MM.1S (cell line): ENCODE measurements around the gene STON2.

Experiments
- DNase-seq: peaks from one replicate; pipeline ENCODE4 v3.0.0-alpha.2; 2015
- H2AFZ ChIP-seq: fragments of 300-600 bp; sonication (generic); 2 replicates; pipeline ENCODE4 v1.6.0; 2016; ENCODE audit warnings: antibody characterized with exemption, low read length
- H3F3A ChIP-seq: fragments of 300-600 bp; sonication (generic); 2 replicates; pipeline ENCODE4 v1.6.1; 2016; ENCODE audit warnings: mild to moderate bottlenecking, antibody characterized with exemption, low read length, moderate library complexity, mixed read lengths; ENCODE audit not compliant: insufficient read depth
- H3K27ac ChIP-seq: fragments of 300-600 bp; sonication (generic); 2 replicates; pipeline ENCODE4 v1.5.1; 2016; ENCODE audit warnings: mild to moderate bottlenecking, low read length
- H3K27me3 ChIP-seq: fragments of 300-600 bp; sonication (generic); replicated peaks from 2 replicates; pipeline ENCODE4 v1.6.0; 2016; ENCODE audit warnings: low read length; ENCODE audit not compliant: insufficient read depth
- H3K36me3 ChIP-seq: fragments of 300-600 bp; sonication (generic); replicated peaks from 2 replicates; pipeline ENCODE4 v1.6.1; 2016; ENCODE audit warnings: mild to moderate bottlenecking, low read length, mixed read lengths; ENCODE audit not compliant: insufficient read depth
- H3K4me1 ChIP-seq: fragments of 300-600 bp; sonication (generic); 2 replicates; pipeline ENCODE4 v1.6.1; 2016; ENCODE audit warnings: low read length, mixed read lengths
- H3K4me2 ChIP-seq: fragments of 300-600 bp; sonication (generic); 2 replicates; pipeline ENCODE4 v1.6.0; 2016; ENCODE audit warnings: low read depth, low read length
- H3K4me3 ChIP-seq: fragments of 300-600 bp; sonication (generic); 2 replicates; pipeline ENCODE4 v1.5.1; 2016; ENCODE audit warnings: low read length, mixed read lengths
- H3K79me2 ChIP-seq: fragments of 300-600 bp; sonication (generic); 2 replicates; pipeline ENCODE4 v1.6.1; 2016; ENCODE audit warnings: mixed run types, low read length, mixed read lengths
- H3K9ac ChIP-seq: fragments of 300-600 bp; sonication (generic); 2 replicates; pipeline ENCODE4 v1.6.1; 2016; ENCODE audit warnings: low read length, mixed read lengths
- H3K9me2 ChIP-seq: fragments of 300-600 bp; sonication (generic); replicated peaks from 2 replicates; pipeline ENCODE4 v1.6.1; 2016; ENCODE audit warnings: mild to moderate bottlenecking, low read length, mixed read lengths; ENCODE audit not compliant: insufficient read depth
- H3K9me3 ChIP-seq: fragments of 300-600 bp; sonication (generic); replicated peaks from 2 replicates; pipeline ENCODE4 v1.6.1; 2016; ENCODE audit warnings: mild to moderate bottlenecking, low read length, mixed read lengths; ENCODE audit not compliant: insufficient read depth
- H4K20me1 ChIP-seq: fragments of 300-600 bp; sonication (generic); 2 replicates; pipeline ENCODE4 v1.6.1; 2016; ENCODE audit warnings: mild to moderate bottlenecking, low read length, moderate library complexity, mixed read lengths; ENCODE audit not compliant: insufficient read depth
- EZH2 ChIP-seq: fragments of 300-600 bp; sonication (generic); optimal IDR thresholded peaks from 2 replicates; pipeline ENCODE3; 2017; ENCODE audit warnings: low read depth, mild to moderate bottlenecking, antibody characterized with exemption, low read length, mixed read lengths
- EZH2phosphoT487 ChIP-seq: fragments of 300-600 bp; sonication (generic); IDR thresholded peaks from 2 replicates; pipeline ENCODE4 v1.6.1; 2018; ENCODE audit warnings: antibody characterized with exemption, low read length
- TF ChIP-seq, protein P1 (sequence below): fragments of 300-600 bp; sonication (generic); IDR thresholded peaks from 2 replicates; pipeline ENCODE4 v1.5.1; 2016; ENCODE audit warnings: antibody characterized with exemption, low read length, mixed read lengths

Gene STON2

DNA sequence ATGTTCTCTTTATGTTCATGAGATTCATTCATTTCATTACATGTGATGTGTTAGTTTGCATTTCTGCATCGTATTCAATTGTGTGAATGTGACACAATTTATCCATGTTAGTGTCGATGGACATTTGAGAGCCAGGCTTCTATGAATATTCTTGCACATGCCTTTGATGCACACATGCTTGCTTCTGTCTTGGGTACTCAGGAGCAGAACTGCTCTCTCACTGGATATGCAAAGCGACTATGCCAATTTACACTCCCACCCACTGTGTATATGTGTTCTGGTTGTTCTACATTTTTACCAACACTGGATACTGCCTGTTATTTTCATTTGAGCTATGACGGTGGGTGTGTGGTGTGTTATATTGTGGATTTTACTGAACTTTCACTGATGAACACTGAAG, 95.1 kb downstream of the STON2 start:
- TF ChIP-seq EZH2phosphoT487: no peak
- TF ChIP-seq EZH2: no peak
- TF ChIP-seq, protein P1, sequence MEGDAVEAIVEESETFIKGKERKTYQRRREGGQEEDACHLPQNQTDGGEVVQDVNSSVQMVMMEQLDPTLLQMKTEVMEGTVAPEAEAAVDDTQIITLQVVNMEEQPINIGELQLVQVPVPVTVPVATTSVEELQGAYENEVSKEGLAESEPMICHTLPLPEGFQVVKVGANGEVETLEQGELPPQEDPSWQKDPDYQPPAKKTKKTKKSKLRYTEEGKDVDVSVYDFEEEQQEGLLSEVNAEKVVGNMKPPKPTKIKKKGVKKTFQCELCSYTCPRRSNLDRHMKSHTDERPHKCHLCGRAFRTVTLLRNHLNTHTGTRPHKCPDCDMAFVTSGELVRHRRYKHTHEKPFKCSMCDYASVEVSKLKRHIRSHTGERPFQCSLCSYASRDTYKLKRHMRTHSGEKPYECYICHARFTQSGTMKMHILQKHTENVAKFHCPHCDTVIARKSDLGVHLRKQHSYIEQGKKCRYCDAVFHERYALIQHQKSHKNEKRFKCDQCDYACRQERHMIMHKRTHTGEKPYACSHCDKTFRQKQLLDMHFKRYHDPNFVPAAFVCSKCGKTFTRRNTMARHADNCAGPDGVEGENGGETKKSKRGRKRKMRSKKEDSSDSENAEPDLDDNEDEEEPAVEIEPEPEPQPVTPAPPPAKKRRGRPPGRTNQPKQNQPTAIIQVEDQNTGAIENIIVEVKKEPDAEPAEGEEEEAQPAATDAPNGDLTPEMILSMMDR: no peak
- H4K20me1 ChIP-seq: no peaks in the 10 kb centered on the region

DNA sequence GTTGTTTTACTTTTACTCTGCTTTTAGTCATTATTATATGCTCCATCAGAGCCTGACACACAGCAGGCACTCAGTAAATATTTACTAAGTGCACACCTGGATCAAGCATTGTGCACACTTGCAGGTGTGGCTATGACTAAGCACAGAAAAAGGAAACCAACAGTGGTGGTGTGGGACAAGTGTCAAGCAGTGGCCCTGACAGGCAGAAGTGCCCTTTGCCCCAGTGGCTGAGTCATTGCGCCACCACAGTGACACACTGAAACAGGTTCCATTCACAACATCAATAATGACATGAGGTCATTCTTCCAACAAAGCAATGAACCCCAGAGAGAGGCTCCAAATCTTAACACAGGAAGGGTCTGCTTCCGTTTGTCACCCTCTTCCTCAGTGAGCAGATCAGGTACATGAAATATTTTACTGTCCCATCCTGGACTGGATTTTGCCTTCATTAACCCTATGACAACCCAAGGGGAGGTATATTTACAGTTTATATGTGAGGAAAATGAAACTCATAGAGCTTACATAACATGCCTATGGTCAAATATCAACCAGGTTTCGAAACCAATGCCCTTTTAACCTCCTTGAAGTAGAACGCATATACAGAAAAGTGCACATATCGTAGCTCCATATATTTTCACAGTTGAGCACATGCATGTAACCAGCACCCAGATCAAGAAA, 96.7 kb downstream of the STON2 start:
- DNase-seq: peak; percentile 65
- Histone ChIP-seq H3K27ac (peak overlapping the region; percentile 47; the same call in 1 of the 2 replicates), H3F3A (0 out of 2 replicates have a peak, but pooled peaks cover 4% of the 10 kb centered on the region), H2AFZ (no peak overlapping the region), H3K4me1 (peaks cover 37% of the 10 kb centered on the region), H3K4me3 (no peak overlapping the region), H3K27me3 (no peaks in the 10 kb centered on the region), H3K9ac (no peak overlapping the region), H3K4me2 (no peak overlapping the region; the same call in 1 of the 2 replicates), H3K79me2 (peaks cover 7% of the 10 kb centered on the region; the same call in 1 of the 2 replicates), H3K9me2 (no peaks in the 10 kb centered on the region), H3K36me3 (no peaks in the 10 kb centered on the region), H4K20me1 (no peaks in the 10 kb centered on the region), H3K9me3 (no peaks in the 10 kb centered on the region)
- TF ChIP-seq EZH2phosphoT487: no peak
- TF ChIP-seq, protein P1: no peak
- no peak for TF ChIP-seq EZH2

More for the DNA sequence above, 95.1 kb downstream of the STON2 start:
- Histone ChIP-seq H3K27ac (no peak overlapping the region), H3K27me3 (no peaks in the 10 kb centered on the region), H3K9me3 (no peaks in the 10 kb centered on the region), H3K9me2 (no peaks in the 10 kb centered on the region), H3K79me2 (peaks cover 7% of the 10 kb centered on the region; the same call in 1 of the 2 replicates), H3K4me1 (peaks cover 30% of the 10 kb centered on the region), H3K4me2 (no peak overlapping the region), H3K4me3 (no peak overlapping the region), H3K9ac (no peak overlapping the region), H3F3A (0 out of 2 replicates have a peak, but pooled peaks cover 4% of the 10 kb centered on the region), H3K36me3 (no peaks in the 10 kb centered on the region), H2AFZ (no peak overlapping the region)
- no peak for DNase-seq

DNA sequence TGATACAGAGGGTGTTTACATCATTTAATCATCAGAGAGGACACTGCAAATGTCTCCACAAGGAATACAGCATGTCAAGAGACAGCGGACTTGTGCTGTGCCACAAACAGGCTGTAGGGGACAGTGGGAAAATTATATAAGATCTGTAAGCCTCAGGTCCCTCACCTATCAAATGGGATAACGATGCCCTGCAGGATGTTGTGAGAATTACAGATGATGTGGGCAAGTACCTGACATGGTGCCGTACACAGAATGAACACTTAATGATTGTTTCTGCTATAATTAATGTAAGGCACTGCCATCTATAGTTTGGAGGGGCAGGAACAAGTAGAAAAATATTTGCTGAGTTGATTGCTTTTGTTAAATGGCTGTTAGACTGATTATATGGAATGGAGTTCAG, 97.5 kb downstream of the STON2 start:
- Histone ChIP-seq H3K9me2 (no peaks in the 10 kb centered on the region), H4K20me1 (no peaks in the 10 kb centered on the region), H3K4me3 (no peak overlapping the region), H3K9ac (no peak overlapping the region), H3F3A (0 out of 2 replicates have a peak, but pooled peaks cover 4% of the 10 kb centered on the region), H3K27me3 (no peaks in the 10 kb centered on the region), H3K4me1 (peaks cover 34% of the 10 kb centered on the region), H3K79me2 (peaks cover 7% of the 10 kb centered on the region; the same call in 1 of the 2 replicates), H3K27ac (peak overlapping the region; percentile 47; the same call in 1 of the 2 replicates), H3K4me2 (no peak overlapping the region), H2AFZ (no peak overlapping the region), H3K36me3 (no peaks in the 10 kb centered on the region), H3K9me3 (no peaks in the 10 kb centered on the region)
- TF ChIP-seq, protein P1: no peak; the same call in 1 of the 2 replicates
- TF ChIP-seq EZH2: no peak
- no peak for TF ChIP-seq EZH2phosphoT487
- DNase-seq: no peak
